GM12891 (cell line): ENCODE measurements around the gene NFATC2IP.

Experiments used
- POLR2A ChIP-seq: IDR thresholded peaks from 2 replicates; pipeline ENCODE4 v1.6.1; 2011; ENCODE audit warnings: low read depth, low read length, control low read depth
- POLR2AphosphoS5 ChIP-seq: IDR thresholded peaks from 2 replicates; pipeline ENCODE4 v1.6.1; 2011; ENCODE audit warnings: low read depth, low read length, control low read depth
- TAF1 ChIP-seq: IDR thresholded peaks from 2 replicates; pipeline ENCODE4 v1.6.1; 2011; ENCODE audit warnings: low read depth, low read length, control low read depth

DNA sequence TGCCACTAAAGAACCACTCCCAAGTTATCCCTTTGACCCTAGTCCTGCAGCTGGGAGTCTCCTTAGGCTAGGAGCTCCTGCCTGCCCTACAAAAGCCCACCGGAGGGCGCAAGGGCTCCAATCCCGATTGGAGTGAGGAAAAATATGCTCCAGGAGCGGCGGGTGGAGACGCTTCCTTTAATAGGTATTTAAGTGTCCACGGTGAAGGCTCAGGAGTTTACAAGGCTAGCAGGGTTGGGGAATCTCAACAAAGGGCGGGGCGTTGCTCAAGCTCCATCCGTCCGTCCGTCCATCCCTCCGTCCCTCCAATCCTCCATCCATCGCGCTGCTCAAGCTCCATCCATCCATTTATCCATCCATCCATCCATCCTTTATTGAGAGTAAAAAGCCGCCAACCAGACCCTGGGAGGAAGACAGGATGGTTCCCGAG, 23.3 kb downstream of the NFATC2IP start:
- TF ChIP-seq POLR2AphosphoS5 (no peak), POLR2A (no peak), TAF1 (no peak)
